ENCODE measurements around the gene RNF150. TPM values are rescaled to one million over a fixed set of nuclear protein-coding genes. Genes with fewer than 3 reads are reported as not detected.

The RNF150 gene
- total and polyA plus RNA-seq, 2 of the 8 experiments (the other 6 are each of a cell fraction or from before 2014, with no cell fraction given): 3.4 to 4.8 TPM

- H4K91ac ChIP-seq (replicated peaks; ENCODE audit: insufficient read length, low read length): no peak overlapping the region
- no peaks in the 10 kb centered on the region for H3K27me3 ChIP-seq (replicated peaks in 1 of 4; ENCODE audit: control insufficient read depth in 3 of 4, extremely low read depth in 1 of 4, insufficient read depth in 3 of 4, low read length in 3 of 4)
- no peak for FAIRE-seq
- TF ChIP-seq EP300 (IDR thresholded peaks at IDR 0.05; ENCODE audit: borderline replicate concordance in 1 of 2, low read depth in 2 of 2, low read length in 2 of 2) (no peak), BCL11A (IDR thresholded peaks at IDR 0.05; ENCODE audit: low read depth in 2 of 2, low read length in 2 of 2) (no peak), SAP30 (IDR thresholded peaks at IDR 0.05; ENCODE audit: insufficient read depth, insufficient replicate concordance, low read length) (no peak), SIX5 (IDR thresholded peaks at IDR 0.05; ENCODE audit: low read depth, low read length) (no peak), KDM4A (IDR thresholded peaks at IDR 0.05; ENCODE audit: low read depth, low read length, severe bottlenecking) (no peak), HDAC2 (IDR thresholded peaks at IDR 0.05; ENCODE audit: borderline replicate concordance in 1 of 2, low read depth in 2 of 2, low read length in 2 of 2) (no peak)
- H2BK120ac ChIP-seq (replicated peaks; ENCODE audit: low read depth, low read length): no peak overlapping the region
- H3K4me2 ChIP-seq (ENCODE audit: insufficient read depth in 1 of 2, low read depth in 2 of 2, low read length in 2 of 2): no peak overlapping the region
- H4K20me1 ChIP-seq (replicated peaks in 1 of 2; ENCODE audit: control insufficient read depth in 1 of 2, insufficient read depth in 2 of 2, low read length in 2 of 2): no peaks in the 10 kb centered on the region
- H4K5ac ChIP-seq (ENCODE audit: insufficient read length, low read depth, low read length): no peak overlapping the region
- no peak overlapping the region for H3K14ac ChIP-seq (ENCODE audit: insufficient read length)
- no peaks in the 10 kb centered on the region for H3K79me2 ChIP-seq (ENCODE audit: control insufficient read depth in 1 of 2, insufficient read depth in 2 of 2, low read length in 2 of 2)
- no peak overlapping the region for H3K23ac ChIP-seq (ENCODE audit: insufficient read length)
- POLR2A ChIA-PET (ENCODE audit: partially characterized antibody): no interaction called here
- no peak overlapping the region for H3K56ac ChIP-seq (replicated peaks; ENCODE audit: insufficient read length, low read depth, low read length)
- whole genome bisulfite sequencing, 2 experiments (ENCODE audit: extremely low coverage in 1 of 2, insufficient coverage in 1 of 2, insufficient read length in 1 of 2, insufficient replicate concordance in 2 of 2, low coverage in 1 of 2, low lambda C conversion rate in 2 of 2, missing lambda C conversion rate in 1 of 2): 93% methylated on average over 2 of the region's 2 CpGs; no CpG with 5 or more reads in 1 of the 2 experiments
- H3K4me1 ChIP-seq (replicated peaks in 1 of 4; ENCODE audit: control insufficient read depth in 3 of 4, insufficient read depth in 4 of 4, low read length in 3 of 4): no peaks in the 10 kb centered on the region
- no peak overlapping the region for H2BK15ac ChIP-seq (ENCODE audit: low read length)
- H2BK20ac ChIP-seq (ENCODE audit: low read length): no peak overlapping the region
- no peak overlapping the region for H2BK5ac ChIP-seq (ENCODE audit: low read depth, low read length)
- H2BK12ac ChIP-seq (ENCODE audit: low read depth, low read length): no peak overlapping the region
- CTCF ChIA-PET (ENCODE audit: partially characterized antibody): no interaction called here
- no peaks in the 10 kb centered on the region for H3K23me2 ChIP-seq (ENCODE audit: low read depth, low read length)
- H3K9me3 ChIP-seq (ENCODE audit: insufficient read depth in 2 of 2, low read depth in 1 of 2, low read length in 1 of 2): no peaks in the 10 kb centered on the region
- no peak overlapping the region for H3K18ac ChIP-seq (ENCODE audit: extremely low read depth, low read length)
- DNase-seq (ENCODE audit: low read depth in 1 of 2, low spot score in 2 of 2): no peak
- no peaks in the 10 kb centered on the region for H3K36me3 ChIP-seq (ENCODE audit: control insufficient read depth in 2 of 4, insufficient read depth in 4 of 4, low read length in 3 of 4)
- H3K27ac ChIP-seq (ENCODE audit: low read depth, low read length): no peak overlapping the region
- no peak overlapping the region for H3K9ac ChIP-seq (replicated peaks in 1 of 4; ENCODE audit: extremely low read depth in 1 of 4, low read depth in 3 of 4, low read length in 3 of 4)
- H2AK5ac ChIP-seq (ENCODE audit: low read depth, low read length): no peak overlapping the region
- H3K4ac ChIP-seq (replicated peaks; ENCODE audit: insufficient read length, low read depth, low read length): no peak overlapping the region
- H3K4me3 ChIP-seq (ENCODE audit: extremely low read depth in 1 of 4, insufficient read depth in 2 of 4, low read depth in 3 of 4, low read length in 4 of 4): no peak overlapping the region
- no peaks in the 10 kb centered on the region for H3K79me1 ChIP-seq (ENCODE audit: low read depth, low read length)
- no peak overlapping the region for H4K8ac ChIP-seq (ENCODE audit: extremely low read depth, insufficient read depth, low read length)
- no peak overlapping the region for H2AFZ ChIP-seq (ENCODE audit: low read length)
Observed at GRCh38 chr4:141180991-141181761, 47.9 kb upstream of the RNF150 start.

All from H1 (cell line).